GM12875 (cell line): Measurements from ENCODE around the gene FLAD1.
A peak's percentile ranks its signal among the peaks of the same experiment; 100 is the strongest.

Experiments
- H3K4me3 ChIP-seq: one replicate; pipeline ENCODE4 v1.5.1; 2011; ENCODE audit warnings: low read depth, low read length, control low read depth
- TF ChIP-seq, protein P1 (sequence below): IDR thresholded peaks from 2 replicates; pipeline ENCODE4 v1.5.1; 2011; ENCODE audit warnings: low read depth, mild to moderate bottlenecking, control low read depth, inconsistent platforms, low read length, moderate library complexity, borderline replicate concordance; ENCODE audit not compliant: insufficient read depth

FLAD1 gene

DNA sequence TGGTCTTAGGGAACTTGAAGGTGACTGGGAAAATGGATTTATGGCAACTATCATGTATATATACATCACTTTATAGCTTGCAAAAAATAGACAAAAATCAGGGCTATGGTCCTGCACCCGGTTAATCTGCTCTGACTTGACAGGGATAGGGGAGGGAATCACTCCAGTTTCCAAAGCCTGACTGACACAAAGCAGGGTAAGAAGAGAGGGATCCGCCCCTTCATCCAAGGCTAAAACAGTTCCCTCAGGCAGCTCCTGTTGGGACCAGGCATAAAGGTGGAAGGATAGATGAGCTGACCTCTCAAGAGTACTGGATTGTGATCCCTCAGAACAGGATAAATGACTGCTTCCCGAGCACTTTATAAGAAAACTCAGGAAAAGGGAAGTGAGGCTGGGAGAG is 28.6 kb upstream of the FLAD1 start:
- TF ChIP-seq, protein P1, sequence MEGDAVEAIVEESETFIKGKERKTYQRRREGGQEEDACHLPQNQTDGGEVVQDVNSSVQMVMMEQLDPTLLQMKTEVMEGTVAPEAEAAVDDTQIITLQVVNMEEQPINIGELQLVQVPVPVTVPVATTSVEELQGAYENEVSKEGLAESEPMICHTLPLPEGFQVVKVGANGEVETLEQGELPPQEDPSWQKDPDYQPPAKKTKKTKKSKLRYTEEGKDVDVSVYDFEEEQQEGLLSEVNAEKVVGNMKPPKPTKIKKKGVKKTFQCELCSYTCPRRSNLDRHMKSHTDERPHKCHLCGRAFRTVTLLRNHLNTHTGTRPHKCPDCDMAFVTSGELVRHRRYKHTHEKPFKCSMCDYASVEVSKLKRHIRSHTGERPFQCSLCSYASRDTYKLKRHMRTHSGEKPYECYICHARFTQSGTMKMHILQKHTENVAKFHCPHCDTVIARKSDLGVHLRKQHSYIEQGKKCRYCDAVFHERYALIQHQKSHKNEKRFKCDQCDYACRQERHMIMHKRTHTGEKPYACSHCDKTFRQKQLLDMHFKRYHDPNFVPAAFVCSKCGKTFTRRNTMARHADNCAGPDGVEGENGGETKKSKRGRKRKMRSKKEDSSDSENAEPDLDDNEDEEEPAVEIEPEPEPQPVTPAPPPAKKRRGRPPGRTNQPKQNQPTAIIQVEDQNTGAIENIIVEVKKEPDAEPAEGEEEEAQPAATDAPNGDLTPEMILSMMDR = no peak
- peak overlapping the region; percentile 0 for H3K4me3 ChIP-seq

DNA sequence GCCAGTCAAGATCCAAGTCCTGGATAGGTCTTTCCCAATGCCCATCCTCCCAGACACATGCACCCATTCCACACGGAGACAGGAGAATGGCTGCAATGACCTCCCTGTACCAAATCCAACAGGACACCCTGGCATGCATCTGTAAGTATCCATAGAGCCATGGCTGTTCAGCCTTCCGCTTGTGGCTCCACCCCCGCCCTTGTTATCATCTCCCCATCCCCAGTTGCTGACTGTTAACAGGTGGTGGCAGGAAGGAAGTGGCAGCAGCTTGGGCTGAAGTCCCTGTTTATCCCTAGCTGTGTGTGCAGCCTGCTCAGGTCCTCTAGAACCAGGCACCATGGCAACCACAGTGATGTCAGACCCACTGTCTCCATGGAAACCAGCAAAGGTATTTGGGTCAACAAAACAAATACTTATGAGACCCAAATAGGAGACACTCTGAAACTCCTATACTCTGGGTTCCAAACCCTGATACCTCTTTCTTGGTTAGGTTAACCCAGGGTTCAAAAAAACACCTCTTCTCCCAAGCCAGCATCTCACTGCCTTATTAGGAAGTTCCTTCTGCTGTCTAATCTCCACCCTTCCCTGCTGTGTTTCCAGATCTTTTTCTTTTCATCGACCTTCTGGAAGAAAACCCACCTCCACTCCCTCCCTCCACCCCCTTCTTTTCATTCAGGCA is 28.0 kb upstream of the FLAD1 start:
- TF ChIP-seq, protein P1 = no peak
- H3K4me3 ChIP-seq = peak overlapping the region; percentile 67

DNA sequence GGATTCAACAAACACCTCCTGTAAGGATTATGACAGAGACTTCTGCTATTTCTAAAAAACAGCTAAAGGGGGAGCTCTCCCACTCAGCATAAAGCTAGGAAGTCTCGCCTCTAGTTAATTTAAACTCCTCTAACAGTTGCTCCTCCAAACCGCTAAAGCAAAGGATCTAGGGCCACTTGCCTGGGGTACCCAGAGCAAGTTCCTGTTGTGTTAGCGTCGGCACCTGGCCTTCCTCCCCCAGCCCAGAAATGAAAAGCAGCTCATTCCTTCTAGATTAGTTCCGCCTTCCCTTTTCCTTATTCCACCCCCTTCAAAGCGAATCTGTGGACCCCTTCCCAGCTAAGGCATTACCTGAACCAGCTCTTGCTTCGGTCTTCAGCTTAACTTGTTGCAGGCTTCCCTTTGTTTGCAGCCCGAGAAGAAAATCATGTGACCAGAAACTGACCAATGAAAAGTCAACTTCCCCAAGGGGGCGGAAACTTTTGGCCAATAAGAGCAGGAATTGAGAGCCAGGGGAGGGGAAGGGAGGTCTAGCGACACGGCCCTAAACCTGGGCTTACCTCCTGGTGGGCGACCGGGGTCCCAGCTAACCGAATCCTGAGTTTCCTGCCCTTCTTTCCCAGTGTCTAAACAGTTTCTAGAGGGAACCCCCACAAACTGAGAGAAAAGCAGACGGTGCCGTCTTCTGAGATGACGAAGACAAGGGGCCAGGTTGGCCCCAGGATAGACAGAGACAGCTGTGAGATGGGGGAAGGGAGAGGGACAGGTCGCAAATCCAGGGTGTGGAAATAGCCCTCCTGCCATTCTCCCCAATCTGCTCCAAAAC is 27.2 kb upstream of the FLAD1 start, which contains the start of gene PBXIP1:
Gene PBXIP1 (minus strand): TSS at position 382 of the 826 bp plus-strand sequence. CDS start 2,378 bp downstream, outside the sequence.
- peak within 1 kb of the TSS; percentile 67 for H3K4me3 ChIP-seq
- TF ChIP-seq, protein P1 = no peak

DNA sequence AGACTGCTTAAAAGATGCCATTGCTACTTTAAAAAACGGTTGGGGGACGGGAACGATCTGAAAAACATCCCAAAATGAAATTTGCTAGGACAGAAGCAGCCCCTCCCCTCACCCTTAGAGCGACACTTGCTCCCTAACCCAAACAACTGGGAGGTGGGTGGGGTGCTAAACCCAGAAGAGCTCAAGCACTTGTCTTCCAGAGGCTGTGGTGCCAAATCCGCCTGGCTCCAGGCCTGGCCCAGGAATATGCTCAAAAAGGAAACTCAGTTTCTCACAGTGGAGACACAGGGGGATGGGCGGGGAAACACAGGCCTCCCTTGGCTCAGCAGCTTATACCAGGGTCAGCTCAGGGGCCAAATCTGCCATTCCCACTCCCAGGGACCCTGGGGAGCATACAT is 26.6 kb upstream of the FLAD1 start:
- TF ChIP-seq, protein P1 = no peak
- H3K4me3 ChIP-seq = peak overlapping the region; percentile 67

DNA sequence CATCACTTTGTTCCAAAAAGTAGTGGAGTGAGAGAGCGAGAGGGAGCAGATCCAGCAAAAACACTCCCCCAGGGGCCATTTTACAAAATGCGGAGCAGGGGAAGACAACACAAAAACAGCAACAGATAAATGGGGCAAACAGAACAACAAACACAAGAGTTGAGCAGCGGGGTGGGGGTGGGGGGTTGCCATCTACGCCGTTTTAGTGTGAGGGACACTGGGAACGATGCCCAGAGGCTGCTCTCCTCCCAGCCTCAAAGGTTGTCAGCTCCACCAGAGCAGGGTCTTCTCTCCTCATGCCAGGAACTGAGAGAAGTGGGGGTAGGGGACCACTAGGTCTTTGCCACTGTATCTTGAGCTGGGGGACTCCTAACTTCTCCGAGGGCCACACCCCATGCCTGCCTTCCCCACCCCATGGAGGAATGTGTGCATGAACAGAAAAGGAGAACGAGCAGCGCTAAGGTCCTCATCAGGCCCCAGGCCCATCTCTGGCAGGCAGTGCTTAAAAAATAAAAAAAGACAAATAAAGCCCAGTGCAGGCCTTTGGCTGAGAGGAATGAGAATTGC is 26.0 kb upstream of the FLAD1 start:
- H3K4me3 ChIP-seq = no peak overlapping the region

DNA sequence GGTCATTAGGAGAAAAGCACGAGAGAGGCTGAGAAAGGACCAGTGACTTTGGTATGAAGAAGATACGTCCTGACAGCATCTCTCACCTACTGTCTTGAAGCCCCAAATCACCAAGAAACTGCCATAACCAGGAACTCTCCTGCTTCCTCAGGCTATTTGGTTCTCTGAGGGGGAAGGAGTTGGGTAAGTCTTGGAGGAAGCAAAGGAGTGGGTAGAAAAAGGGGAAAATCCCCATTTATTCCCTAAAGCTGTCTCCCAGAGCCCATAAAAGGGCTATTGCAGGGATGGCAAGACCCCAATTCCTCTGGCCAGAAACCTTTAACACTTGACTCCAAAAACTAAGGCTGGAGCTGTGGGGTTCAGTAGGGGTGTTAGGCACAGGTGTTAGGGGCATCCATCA is 25.1 kb upstream of the FLAD1 start:
- TF ChIP-seq, protein P1 = no peak
- no peak overlapping the region for H3K4me3 ChIP-seq

More for the DNA sequence above, 26.0 kb upstream of the FLAD1 start:
- TF ChIP-seq, protein P1 = no peak
